Ovary (tissue), 3 donors: ENCODE results near the gene ZNF460.

Source experiments
- CTCF ChIP-seq, 3 donors: fragments of 450-650 bp in 2 of 3; fragments of 200-600 bp in 1 of 3; IDR thresholded peaks; one replicate each; pipeline versions ENCODE4 v1.5.1 to v1.8.0; 2016 to 2022; ENCODE audit warnings: antibody characterized with exemption in 3 of 3, mild to moderate bottlenecking in 1 of 3
- EP300 ChIP-seq: sonication (generic); formaldehyde crosslinking; IDR thresholded peaks from one replicate; pipeline ENCODE4 v1.6.1; 2017; ENCODE audit warnings: antibody characterized with exemption
- POLR2A ChIP-seq: fragments of 450-650 bp; IDR thresholded peaks from one replicate; pipeline ENCODE4 v1.6.1; 2017; ENCODE audit warnings: antibody characterized with exemption, mild to moderate bottlenecking, moderate library complexity
- donor health status: DM: no; HTN: no; CAD: no.

GRCh38 chr19:57338877-57339276 is 58.6 kb downstream of the ZNF460 start:
- TF ChIP-seq CTCF (IDR thresholded peaks at IDR 0.05), result no peak
- no peak for TF ChIP-seq EP300
- TF ChIP-seq POLR2A, result no peak
